ENCODE measurements around the gene MRPL58.
A peak's percentile ranks its signal among the peaks of the same experiment; 100 is the strongest.
"Not testable (repeated sequence)": the region's sequence is repeated elsewhere in the genome, so short reads cannot be mapped to it uniquely, and the experiment has no call there.

MRPL58 gene

GRCh38 chr17:74968361-74968780, 44.1 kb upstream of the MRPL58 start:
- H3K27ac ChIP-seq (ENCODE audit: poor library complexity, severe bottlenecking): no peak overlapping the region
- H3K27me3 ChIP-seq (ENCODE audit: insufficient read depth, poor library complexity, severe bottlenecking): peaks cover 7% of the 10 kb centered on the region
- ATAC-seq (ENCODE audit: low read depth) (no peak), DNase-seq (ENCODE audit: low spot score) (no peak)
- no peaks in the 10 kb centered on the region for H3K9me3 ChIP-seq (ENCODE audit: severe bottlenecking)
- no peak overlapping the region for H3K4me3 ChIP-seq (ENCODE audit: severe bottlenecking)
- H3K36me3 ChIP-seq (ENCODE audit: low read depth): no peaks in the 10 kb centered on the region
- no peak for TF ChIP-seq CTCF (IDR thresholded peaks at IDR 0.05; ENCODE audit: poor library complexity, severe bottlenecking)
- peaks cover 3% of the 10 kb centered on the region for H3K4me1 ChIP-seq (ENCODE audit: insufficient read depth, poor library complexity, severe bottlenecking)

- not testable (repeated sequence) for H3K4me3 ChIP-seq (ENCODE audit: severe bottlenecking); H3K4me1 ChIP-seq (ENCODE audit: insufficient read depth, poor library complexity, severe bottlenecking); ATAC-seq (ENCODE audit: low read depth); DNase-seq (ENCODE audit: low spot score); H3K27me3 ChIP-seq (ENCODE audit: insufficient read depth, poor library complexity, severe bottlenecking); H3K9me3 ChIP-seq (ENCODE audit: severe bottlenecking); H3K36me3 ChIP-seq (ENCODE audit: low read depth); H3K27ac ChIP-seq (ENCODE audit: poor library complexity, severe bottlenecking)
Observed at GRCh38 chr17:74969501-74969900, 43.0 kb upstream of the MRPL58 start.

- DNase-seq (ENCODE audit: low spot score) (no peak), ATAC-seq (ENCODE audit: low read depth) (no peak)
- TF ChIP-seq CTCF (IDR thresholded peaks at IDR 0.05; ENCODE audit: poor library complexity, severe bottlenecking): no peak
- H3K36me3 ChIP-seq (ENCODE audit: low read depth): no peaks in the 10 kb centered on the region
- H3K4me3 ChIP-seq (ENCODE audit: severe bottlenecking): no peak overlapping the region
- H3K27ac ChIP-seq (ENCODE audit: poor library complexity, severe bottlenecking): no peak overlapping the region
- peaks cover 16% of the 10 kb centered on the region for H3K27me3 ChIP-seq (ENCODE audit: insufficient read depth, poor library complexity, severe bottlenecking)
- H3K9me3 ChIP-seq (ENCODE audit: severe bottlenecking): no peaks in the 10 kb centered on the region
- H3K4me1 ChIP-seq (ENCODE audit: insufficient read depth, poor library complexity, severe bottlenecking): peaks cover 3% of the 10 kb centered on the region
Observed at GRCh38 chr17:74970395-74970794, 42.1 kb upstream of the MRPL58 start.

GRCh38 chr17:74971069-74971841, 41.2 kb upstream of the MRPL58 start:
- Histone ChIP-seq H3K4me1 (ENCODE audit: insufficient read depth, poor library complexity, severe bottlenecking) (peaks cover 3% of the 10 kb centered on the region), H3K4me3 (ENCODE audit: severe bottlenecking) (no peak overlapping the region), H3K27me3 (ENCODE audit: insufficient read depth, poor library complexity, severe bottlenecking) (peaks cover 16% of the 10 kb centered on the region), H3K9me3 (ENCODE audit: severe bottlenecking) (no peaks in the 10 kb centered on the region), H3K36me3 (ENCODE audit: low read depth) (no peaks in the 10 kb centered on the region), H3K27ac (ENCODE audit: poor library complexity, severe bottlenecking) (no peak overlapping the region)
- ATAC-seq (ENCODE audit: low read depth): no peak
- no peak for TF ChIP-seq CTCF (IDR thresholded peaks at IDR 0.05; ENCODE audit: poor library complexity, severe bottlenecking)
- no peak for DNase-seq (ENCODE audit: low spot score)

GRCh38 chr17:74971842-74972106, 40.7 kb upstream of the MRPL58 start:
- no peak overlapping the region for H3K27ac ChIP-seq (ENCODE audit: poor library complexity, severe bottlenecking)
- ATAC-seq (ENCODE audit: low read depth): peak; percentile 18; the same call in 2 of the 3 replicates
- no peak for TF ChIP-seq CTCF (IDR thresholded peaks at IDR 0.05; ENCODE audit: poor library complexity, severe bottlenecking)

More at GRCh38 chr17:74971842-74972106, 40.7 kb upstream of the MRPL58 start:
- peak overlapping the region; percentile 48 for H3K4me3 ChIP-seq (ENCODE audit: severe bottlenecking)
- H3K9me3 ChIP-seq (ENCODE audit: severe bottlenecking): no peaks in the 10 kb centered on the region
- no peak for DNase-seq (ENCODE audit: low spot score)
- peaks cover 16% of the 10 kb centered on the region for H3K27me3 ChIP-seq (ENCODE audit: insufficient read depth, poor library complexity, severe bottlenecking)
- no peaks in the 10 kb centered on the region for H3K36me3 ChIP-seq (ENCODE audit: low read depth)
- peaks cover 3% of the 10 kb centered on the region for H3K4me1 ChIP-seq (ENCODE audit: insufficient read depth, poor library complexity, severe bottlenecking)
